Measurements from ENCODE around the gene CRMP1.

Gene CRMP1

GRCh38 chr4:5917672-5918071 lies 24.8 kb upstream of the CRMP1 start:
- TF ChIP-seq FOXP2 (optimal IDR thresholded peaks at IDR 0.05; ENCODE audit: borderline replicate concordance, extremely low read depth, extremely low read length, insufficient read depth) (no peak), SIN3A (IDR thresholded peaks at IDR 0.05; ENCODE audit: borderline replicate concordance, insufficient read depth, low read length) (no peak), TAF1 (IDR thresholded peaks at IDR 0.05; ENCODE audit: borderline replicate concordance, insufficient read depth, low read length) (no peak), POLR2AphosphoS5 (IDR thresholded peaks at IDR 0.05; ENCODE audit: low read depth, low read length) (no peak), REST (IDR thresholded peaks at IDR 0.05; ENCODE audit: insufficient read depth in 1 of 2, low read depth in 2 of 2, low read length in 2 of 2) (no peak)

GRCh38 chr4:5916229-5916628 lies 23.3 kb upstream of the CRMP1 start:
- TF ChIP-seq REST (IDR thresholded peaks at IDR 0.05; ENCODE audit: insufficient read depth in 1 of 2, low read depth in 2 of 2, low read length in 2 of 2) (no peak), TAF1 (IDR thresholded peaks at IDR 0.05; ENCODE audit: borderline replicate concordance, insufficient read depth, low read length) (no peak), FOXP2 (optimal IDR thresholded peaks at IDR 0.05; ENCODE audit: borderline replicate concordance, extremely low read depth, extremely low read length, insufficient read depth) (no peak), SIN3A (IDR thresholded peaks at IDR 0.05; ENCODE audit: borderline replicate concordance, insufficient read depth, low read length) (no peak), POLR2AphosphoS5 (IDR thresholded peaks at IDR 0.05; ENCODE audit: low read depth, low read length) (no peak)

GRCh38 chr4:5913454-5913853 lies 20.6 kb upstream of the CRMP1 start:
- TF ChIP-seq REST (IDR thresholded peaks at IDR 0.05; ENCODE audit: insufficient read depth in 1 of 2, low read depth in 2 of 2, low read length in 2 of 2) = no peak
- TF ChIP-seq FOXP2 (optimal IDR thresholded peaks at IDR 0.05; ENCODE audit: borderline replicate concordance, extremely low read depth, extremely low read length, insufficient read depth) = no peak
- no peak for TF ChIP-seq SIN3A (IDR thresholded peaks at IDR 0.05; ENCODE audit: borderline replicate concordance, insufficient read depth, low read length)
- TF ChIP-seq TAF1 (IDR thresholded peaks at IDR 0.05; ENCODE audit: borderline replicate concordance, insufficient read depth, low read length) = no peak
- TF ChIP-seq POLR2AphosphoS5 (IDR thresholded peaks at IDR 0.05; ENCODE audit: low read depth, low read length) = no peak

GRCh38 chr4:5912614-5913019 lies 19.7 kb upstream of the CRMP1 start:
- TF ChIP-seq REST (IDR thresholded peaks at IDR 0.05; ENCODE audit: insufficient read depth in 1 of 2, low read depth in 2 of 2, low read length in 2 of 2) (no peak), FOXP2 (optimal IDR thresholded peaks at IDR 0.05; ENCODE audit: borderline replicate concordance, extremely low read depth, extremely low read length, insufficient read depth) (no peak), POLR2AphosphoS5 (IDR thresholded peaks at IDR 0.05; ENCODE audit: low read depth, low read length) (no peak), SIN3A (IDR thresholded peaks at IDR 0.05; ENCODE audit: borderline replicate concordance, insufficient read depth, low read length) (no peak), TAF1 (IDR thresholded peaks at IDR 0.05; ENCODE audit: borderline replicate concordance, insufficient read depth, low read length) (no peak)
